ENCODE data around the gene TBC1D7. TPM values are rescaled to one million over a fixed set of nuclear protein-coding genes. Genes with fewer than 3 reads are reported as not detected.

The TBC1D7 gene
- total RNA-seq, 1 donor from 2014 or later, result 79.5 TPM

GRCh38 chr6:13360671-13361540 is 32.6 kb upstream of the TBC1D7 start:
- intact Hi-C loops (cut with DNase I), result no loop called here

GRCh38 chr6:13359287-13359686 is 30.9 kb upstream of the TBC1D7 start:
- no peak for DNase-seq (ENCODE audit: low spot score in 2 of 2)
- Histone ChIP-seq H3K27me3 (no peaks in the 10 kb centered on the region), H3K9me3 (no peaks in the 10 kb centered on the region), H3K36me3 (no peaks in the 10 kb centered on the region), H3K27ac (no peak overlapping the region), H3K4me3 (no peak overlapping the region), H3K4me1 (no peaks in the 10 kb centered on the region)
- intact Hi-C loops (cut with DNase I), result no loop called here
- no peak for TF ChIP-seq CTCF (IDR thresholded peaks at IDR 0.05)

More at GRCh38 chr6:13360671-13361540, 32.6 kb upstream of the TBC1D7 start:
- no peaks in the 10 kb centered on the region for H3K4me1 ChIP-seq
- peaks cover 0 to 11% of the 10 kb centered on the region in 2 donors for H3K36me3 ChIP-seq
- TF ChIP-seq CTCF (IDR thresholded peaks at IDR 0.05), result no peak
- H3K4me3 ChIP-seq, result no peak overlapping the region
- no peaks in the 10 kb centered on the region for H3K9me3 ChIP-seq
- no peaks in the 10 kb centered on the region for H3K27me3 ChIP-seq
- no peak for DNase-seq (ENCODE audit: low spot score in 2 of 2)
- no peak overlapping the region for H3K27ac ChIP-seq

GRCh38 chr6:13358511-13358910 is 30.2 kb upstream of the TBC1D7 start:
- H3K4me1 ChIP-seq, result no peaks in the 10 kb centered on the region

GRCh38 chr6:13357551-13358075 is 29.3 kb upstream of the TBC1D7 start:
- no peak for TF ChIP-seq CTCF (IDR thresholded peaks at IDR 0.05)
- H3K27me3 ChIP-seq, result no peaks in the 10 kb centered on the region
- no peak overlapping the region for H3K4me3 ChIP-seq
- H3K27ac ChIP-seq, result no peak overlapping the region
- DNase-seq (ENCODE audit: low spot score in 2 of 2), result no peak
- no peaks in the 10 kb centered on the region for H3K36me3 ChIP-seq
- intact Hi-C loops (cut with DNase I), result no loop called here
- no peaks in the 10 kb centered on the region for H3K9me3 ChIP-seq
- no peaks in the 10 kb centered on the region for H3K4me1 ChIP-seq

More at GRCh38 chr6:13358511-13358910, 30.2 kb upstream of the TBC1D7 start:
- Histone ChIP-seq H3K27ac (no peak overlapping the region), H3K27me3 (no peaks in the 10 kb centered on the region), H3K4me3 (no peak overlapping the region), H3K9me3 (no peaks in the 10 kb centered on the region), H3K36me3 (no peaks in the 10 kb centered on the region)
- no peak for TF ChIP-seq CTCF (IDR thresholded peaks at IDR 0.05)
- intact Hi-C loops (cut with DNase I), result no loop called here
- DNase-seq (ENCODE audit: low spot score in 2 of 2), result no peak

GRCh38 chr6:13355999-13356785 is 27.9 kb upstream of the TBC1D7 start:
- no peak for TF ChIP-seq CTCF (IDR thresholded peaks at IDR 0.05)
- intact Hi-C loops (cut with DNase I), result no loop called here
- H3K9me3 ChIP-seq, result no peaks in the 10 kb centered on the region
- H3K4me1 ChIP-seq, result no peaks in the 10 kb centered on the region
- DNase-seq (ENCODE audit: low spot score in 2 of 2), result no peak
- H3K4me3 ChIP-seq, result no peak overlapping the region
- H3K36me3 ChIP-seq, result no peaks in the 10 kb centered on the region
- H3K27ac ChIP-seq, result no peak overlapping the region
- no peaks in the 10 kb centered on the region for H3K27me3 ChIP-seq
